HEK293T (cell line): ENCODE measurements around the gene YWHAQ.

Experiments
- CTCF ChIA-PET: fragments of 350-600 bp; formaldehyde crosslinking; extraction: SDS; loops from one replicate; lab custom pipeline; 2021; ENCODE audit warnings: antibody characterized with exemption, inconsistent platforms; lab: Yijun Ruan, JAX
- POLR2A ChIA-PET: fragments of 350-600 bp; formaldehyde crosslinking; extraction: SDS; loops from one replicate; lab custom pipeline; 2020; ENCODE audit warnings: antibody characterized with exemption, inconsistent platforms; lab: Yijun Ruan, JAX
- DNase-seq: peaks from one replicate; pipeline ENCODE4 v3.0.0; 2012; ENCODE audit warnings: mixed read lengths; ENCODE audit errors: extremely low spot score
- ARNT ChIP-seq: fragments of 450-650 bp; IDR thresholded peaks from 2 replicates; pipeline ENCODE4 v1.6.1; 2017; ENCODE audit warnings: mild to moderate bottlenecking
- BHLHE40 ChIP-seq: fragments of 450-650 bp; IDR thresholded peaks from 2 replicates; pipeline ENCODE4 v1.6.1; 2016; ENCODE audit warnings: mild to moderate bottlenecking, moderate library complexity, borderline replicate concordance
- CTBP1 ChIP-seq: fragments of 450-650 bp; IDR thresholded peaks from 2 replicates; pipeline ENCODE4 v1.6.1; 2016; ENCODE audit warnings: borderline replicate concordance
- ELF4 ChIP-seq: fragments of 450-650 bp; IDR thresholded peaks from 2 replicates; pipeline ENCODE4 v1.6.1; 2017; ENCODE audit warnings: antibody characterized with exemption
- FOXA1 ChIP-seq: fragments of 450-650 bp; IDR thresholded peaks from 2 replicates; pipeline ENCODE4 v1.6.1; 2016; ENCODE audit warnings: mild to moderate bottlenecking
- FOXK2 ChIP-seq: fragments of 450-650 bp; IDR thresholded peaks from 2 replicates; pipeline ENCODE4 v1.6.1; 2016; ENCODE audit warnings: mild to moderate bottlenecking
- FOXM1 ChIP-seq: fragments of 450-650 bp; IDR thresholded peaks from 2 replicates; pipeline ENCODE4 v1.6.1; 2017; ENCODE audit warnings: mild to moderate bottlenecking, borderline replicate concordance
- HDGF ChIP-seq: fragments of 450-650 bp; IDR thresholded peaks from 2 replicates; pipeline ENCODE4 v1.6.1; 2017; ENCODE audit warnings: antibody characterized with exemption, borderline replicate concordance
- L3MBTL2 ChIP-seq: fragments of 450-650 bp; conservative IDR thresholded peaks from 2 replicates; pipeline ENCODE4 v1.6.1; 2016; ENCODE audit warnings: mild to moderate bottlenecking
- LEF1 ChIP-seq: fragments of 450-650 bp; IDR thresholded peaks from 2 replicates; pipeline ENCODE4 v1.6.1; 2017; ENCODE audit warnings: mild to moderate bottlenecking, borderline replicate concordance
- NFRKB ChIP-seq: fragments of 450-650 bp; IDR thresholded peaks from 2 replicates; pipeline ENCODE4 v1.6.1; 2016; ENCODE audit warnings: mild to moderate bottlenecking, moderate library complexity
- SP1 ChIP-seq: fragments of 450-650 bp; IDR thresholded peaks from 2 replicates; pipeline ENCODE4 v1.6.1; 2017
- SUZ12 ChIP-seq: fragments of 450-650 bp; IDR thresholded peaks from 2 replicates; pipeline ENCODE4 v1.6.1; 2016; ENCODE audit warnings: mild to moderate bottlenecking
- TARDBP ChIP-seq: fragments of 450-650 bp; IDR thresholded peaks from 2 replicates; pipeline ENCODE4 v1.6.1; 2016
- ZNF384 ChIP-seq: fragments of 450-650 bp; IDR thresholded peaks from 2 replicates; pipeline ENCODE4 v1.6.1; 2016
- TF ChIP-seq, protein P1 (sequence below): fragments of 450-650 bp; IDR thresholded peaks from 2 replicates; pipeline ENCODE4 v1.6.1; 2016

YWHAQ gene

DNA sequence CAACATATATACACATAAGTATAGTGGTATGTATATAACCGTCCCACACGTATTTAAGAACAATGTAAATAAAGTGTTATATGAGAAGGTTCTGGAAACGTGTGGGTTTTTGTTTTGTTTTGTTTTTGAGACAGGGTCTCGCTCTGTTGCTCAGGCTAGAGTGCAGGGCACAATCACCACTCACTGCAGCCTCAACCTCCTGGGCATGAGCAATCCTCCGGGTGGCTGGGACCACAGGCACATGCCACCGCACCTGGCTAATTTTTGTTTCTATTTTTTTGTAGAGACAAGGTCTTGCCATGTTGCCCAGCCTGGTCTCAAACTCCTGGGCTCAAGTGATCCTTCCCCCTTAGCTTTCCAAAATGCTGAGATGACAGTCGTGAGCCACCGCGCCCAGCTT, 81.4 kb downstream of the YWHAQ start:
- CTCF ChIA-PET = no interaction called here
- TF ChIP-seq FOXA1 (no peak), NFRKB (no peak)
- POLR2A ChIA-PET = no interaction called here
- no peak for DNase-seq

DNA sequence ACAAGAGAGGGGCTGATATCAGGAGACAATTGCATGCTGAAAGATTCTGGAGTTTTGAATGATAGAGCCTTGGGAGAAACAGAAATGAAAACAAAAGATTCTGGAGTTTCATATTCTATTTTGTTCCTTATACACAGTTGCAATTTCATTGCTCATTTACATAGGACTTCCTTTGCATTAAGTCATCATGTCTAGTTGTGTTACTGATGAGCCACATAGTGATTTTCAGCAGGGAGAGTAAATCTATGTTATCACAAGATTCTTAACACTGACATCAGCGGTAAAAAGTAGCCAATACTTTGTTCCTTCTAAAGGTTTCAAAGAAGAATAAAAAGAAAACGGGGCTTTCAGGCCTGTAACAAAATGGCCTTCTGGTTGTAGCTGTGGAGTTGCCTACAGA, 82.3 kb downstream of the YWHAQ start:
- DNase-seq = no peak
- ChIA-PET CTCF (interaction anchor here (0.6 kb wide), 1 partner anchor 462 kb away, joined by 3 read pairs; no protein-coding TSS in a partner anchor), POLR2A (interaction anchor here (0.6 kb wide), 1 partner anchor 75 kb away, joined by 3 read pairs; no protein-coding TSS in a partner anchor)
- TF ChIP-seq, protein P1, sequence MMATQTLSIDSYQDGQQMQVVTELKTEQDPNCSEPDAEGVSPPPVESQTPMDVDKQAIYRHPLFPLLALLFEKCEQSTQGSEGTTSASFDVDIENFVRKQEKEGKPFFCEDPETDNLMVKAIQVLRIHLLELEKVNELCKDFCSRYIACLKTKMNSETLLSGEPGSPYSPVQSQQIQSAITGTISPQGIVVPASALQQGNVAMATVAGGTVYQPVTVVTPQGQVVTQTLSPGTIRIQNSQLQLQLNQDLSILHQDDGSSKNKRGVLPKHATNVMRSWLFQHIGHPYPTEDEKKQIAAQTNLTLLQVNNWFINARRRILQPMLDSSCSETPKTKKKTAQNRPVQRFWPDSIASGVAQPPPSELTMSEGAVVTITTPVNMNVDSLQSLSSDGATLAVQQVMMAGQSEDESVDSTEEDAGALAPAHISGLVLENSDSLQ = no peak
- TF ChIP-seq BHLHE40 = no peak
- no peak for TF ChIP-seq TARDBP
- no peak for TF ChIP-seq SP1
- no peak for TF ChIP-seq ZNF384
- TF ChIP-seq CTBP1 = no peak
- TF ChIP-seq HDGF = no peak
- no peak for TF ChIP-seq FOXK2
- TF ChIP-seq ARNT = no peak
- no peak for TF ChIP-seq LEF1
- no peak for TF ChIP-seq FOXM1
- no peak for TF ChIP-seq ELF4

DNA sequence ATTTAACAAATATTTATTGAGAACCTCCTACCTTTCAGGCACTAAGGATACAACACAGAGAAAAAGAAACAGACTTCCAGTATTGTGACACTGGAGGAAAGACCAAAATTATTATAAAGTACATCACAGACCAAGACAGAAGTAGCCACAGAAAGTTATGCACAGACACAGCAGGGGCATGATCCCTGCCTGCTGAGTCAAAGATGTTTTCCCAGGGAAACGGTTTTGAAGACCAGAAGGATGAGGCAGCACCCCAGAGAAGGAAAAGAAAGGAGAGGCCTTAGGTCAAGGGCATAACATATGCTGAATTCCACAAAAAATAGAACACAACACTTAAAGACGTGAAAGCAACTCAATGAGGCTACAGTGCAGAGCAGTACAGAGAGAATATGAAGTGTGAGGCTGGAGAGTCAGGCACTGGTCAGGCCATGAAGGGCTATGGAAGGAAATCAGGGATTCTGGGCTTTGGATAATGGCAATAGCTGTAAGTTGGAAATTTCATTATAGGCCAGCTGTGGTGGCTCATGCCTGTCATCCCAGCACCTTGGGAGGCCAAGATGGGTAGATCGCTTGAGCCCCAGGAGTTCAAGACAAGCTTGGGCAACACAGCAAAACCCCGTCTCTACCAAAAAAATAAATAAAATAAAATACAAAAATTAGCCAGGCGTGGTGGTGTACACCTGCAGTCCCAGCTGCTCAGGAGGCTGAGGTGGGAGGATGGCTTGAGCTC, 83.4 kb downstream of the YWHAQ start:
- no peak for DNase-seq
- ChIA-PET POLR2A (interaction anchor here (0.6 kb wide), 1 partner anchor 74 kb away, joined by 3 read pairs; no protein-coding TSS in a partner anchor), CTCF (interaction anchor here (0.7 kb wide), 1 partner anchor 306 kb away, joined by 4 read pairs; no protein-coding TSS in a partner anchor)
- TF ChIP-seq SUZ12 = no peak
- no peak for TF ChIP-seq LEF1
- no peak for TF ChIP-seq ZNF384
- no peak for TF ChIP-seq CTBP1
- TF ChIP-seq HDGF = no peak
- TF ChIP-seq, protein P1 = no peak
- TF ChIP-seq BHLHE40 = no peak
- no peak for TF ChIP-seq NFRKB
- no peak for TF ChIP-seq ARNT
- TF ChIP-seq ELF4 = no peak
- no peak for TF ChIP-seq SP1
- no peak for TF ChIP-seq TARDBP
- TF ChIP-seq FOXM1 = no peak
- no peak for TF ChIP-seq L3MBTL2
- no peak for TF ChIP-seq FOXA1
- TF ChIP-seq FOXK2 = no peak

DNA sequence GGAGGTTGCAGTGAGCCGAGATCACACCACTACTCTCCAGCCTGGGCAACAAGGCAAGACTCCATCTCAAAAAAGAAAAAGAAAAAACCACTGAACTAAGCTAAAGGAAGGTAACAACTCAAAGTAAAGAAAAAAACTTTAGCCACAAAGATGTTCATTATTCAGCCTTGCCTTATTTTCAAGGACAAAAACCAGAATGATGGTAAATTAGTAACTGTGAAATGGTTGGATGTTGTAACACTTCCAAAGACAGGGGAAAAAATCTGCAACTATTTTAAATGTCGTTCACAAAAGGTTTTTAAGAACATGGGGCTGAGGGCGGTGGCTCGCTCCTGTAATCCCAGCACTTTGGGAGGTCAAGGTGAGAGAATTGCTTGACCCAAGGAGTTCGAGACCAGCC, 85.3 kb downstream of the YWHAQ start:
- ChIA-PET POLR2A (no interaction called here), CTCF (no interaction called here)

DNA sequence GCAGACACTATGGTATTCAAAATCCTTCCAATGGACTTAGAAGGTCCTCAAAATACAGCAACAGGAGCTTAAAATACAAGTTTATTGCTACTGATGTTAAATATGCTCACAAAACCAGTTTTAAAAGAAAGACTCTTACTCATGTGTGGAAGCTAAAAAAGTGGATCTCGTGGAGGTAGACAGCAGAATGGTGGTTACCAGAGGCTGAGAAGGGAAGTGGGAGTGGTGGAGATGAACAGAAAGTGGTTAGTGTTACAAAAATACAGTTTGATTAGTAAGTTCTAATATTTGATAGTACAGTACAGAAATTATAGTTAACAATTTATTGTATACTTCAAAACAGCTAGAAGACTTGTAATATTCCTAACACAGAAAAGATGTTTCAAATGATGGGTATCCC, 87.2 kb downstream of the YWHAQ start:
- DNase-seq = no peak
- TF ChIP-seq ZNF384 (no peak), LEF1 (no peak), ELF4 (no peak), BHLHE40 (no peak), ARNT (no peak), FOXM1 (no peak), FOXA1 (no peak), TARDBP (no peak), L3MBTL2 (no peak), SUZ12 (no peak), FOXK2 (no peak), SP1 (no peak), HDGF (no peak), NFRKB (no peak), CTBP1 (no peak)
- TF ChIP-seq, protein P1 = no peak
- CTCF ChIA-PET = no interaction called here
- POLR2A ChIA-PET = no interaction called here

More for the DNA sequence above, 85.3 kb downstream of the YWHAQ start:
- no peak for TF ChIP-seq SP1
- no peak for TF ChIP-seq CTBP1
- DNase-seq = no peak

DNA sequence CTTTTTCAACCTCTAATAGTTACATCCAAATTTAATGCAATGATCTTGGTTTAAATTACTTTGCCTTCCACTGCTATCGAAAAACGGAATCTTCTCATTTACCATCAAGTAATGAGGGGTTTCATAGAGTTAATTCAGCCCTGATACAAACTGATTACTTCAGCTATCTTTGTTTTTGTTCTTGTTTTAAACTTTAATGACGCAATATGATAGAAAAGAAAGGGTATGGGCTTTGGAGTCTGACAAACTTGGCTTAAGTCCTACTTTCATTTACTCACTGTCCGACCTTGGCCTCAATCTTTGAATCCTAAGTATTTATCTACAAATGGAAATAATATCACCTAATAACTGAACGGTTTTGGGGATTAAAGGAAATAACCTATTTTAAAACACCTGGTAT, 91.3 kb downstream of the YWHAQ start:
- ChIA-PET POLR2A (interaction anchor here (2.5 kb wide), 1 partner anchor 16 kb away, joined by 11 read pairs; the partner anchor contains the start of gene ADAM17), CTCF (no interaction called here)
- no peak for DNase-seq
- TF ChIP-seq L3MBTL2 = no peak
- TF ChIP-seq CTBP1 = no peak
- TF ChIP-seq BHLHE40 = no peak
- TF ChIP-seq NFRKB = no peak
- TF ChIP-seq, protein P1 = no peak
- TF ChIP-seq FOXK2 = no peak
- no peak for TF ChIP-seq HDGF
- no peak for TF ChIP-seq FOXA1
- no peak for TF ChIP-seq FOXM1
- TF ChIP-seq TARDBP = no peak
